ENCODE results near the gene PHACTR1. TPM values are rescaled to one million over a fixed set of nuclear protein-coding genes. Genes with fewer than 3 reads are reported as not detected.

PHACTR1 gene
- total RNA-seq, 4 donors from 2014 or later, result 2.0 to 8.3 (median 4.5) TPM

- no peaks in the 10 kb centered on the region for H3K4me1 ChIP-seq
- H3K4me3 ChIP-seq, result no peak overlapping the region
- H3K27ac ChIP-seq, result no peak overlapping the region
- H3K36me3 ChIP-seq, result no peaks in the 10 kb centered on the region
- no peaks in the 10 kb centered on the region for H3K27me3 ChIP-seq
- intact Hi-C loops (cut with DNase I; ENCODE audit: low total_unique reads), result no loop called here
- no peaks in the 10 kb centered on the region for H3K9me3 ChIP-seq
- DNase-seq, result no peak
- TF ChIP-seq POLR2A (IDR thresholded peaks at IDR 0.05), result no peak
- TF ChIP-seq CTCF (IDR thresholded peaks at IDR 0.05), result no peak
These were observed 309.4 kb downstream of the PHACTR1 start for GRCh38 chr6:13025893-13026499.

GRCh38 chr6:13026557-13026956 is 310.0 kb downstream of the PHACTR1 start:
- Histone ChIP-seq H3K4me1 (no peaks in the 10 kb centered on the region), H3K9me3 (no peaks in the 10 kb centered on the region), H3K36me3 (no peaks in the 10 kb centered on the region), H3K27ac (no peak overlapping the region), H3K27me3 (no peaks in the 10 kb centered on the region), H3K4me3 (no peak overlapping the region)
- intact Hi-C loops (cut with DNase I; ENCODE audit: low total_unique reads), result no loop called here
- TF ChIP-seq CTCF (IDR thresholded peaks at IDR 0.05), result no peak
- no peak for DNase-seq

DNA sequence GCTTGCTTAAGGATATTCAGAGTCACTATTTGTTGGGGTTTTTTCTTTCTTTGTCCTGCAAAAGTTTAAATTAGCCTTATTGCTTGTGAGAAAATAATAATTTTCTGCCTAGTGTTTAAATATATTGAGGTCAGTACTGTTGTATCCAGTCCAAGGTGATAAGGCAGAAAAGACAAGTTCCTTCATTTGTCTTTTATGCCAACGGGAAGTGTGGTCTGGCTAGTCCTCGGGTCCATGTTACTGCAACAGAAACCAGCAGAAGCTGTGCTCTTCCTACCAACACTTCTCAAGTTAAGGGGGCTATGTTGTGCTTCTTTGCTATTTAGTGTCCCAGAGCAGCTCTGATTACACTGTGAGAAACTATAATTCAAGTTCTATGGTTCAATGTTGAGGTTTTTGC is 310.6 kb downstream of the PHACTR1 start:
- DNase-seq, result no peak
- H3K9me3 ChIP-seq, result no peaks in the 10 kb centered on the region
- TF ChIP-seq CTCF (IDR thresholded peaks at IDR 0.05) (no peak), POLR2A (IDR thresholded peaks at IDR 0.05) (no peak)
- H3K4me1 ChIP-seq, result no peaks in the 10 kb centered on the region
- no peaks in the 10 kb centered on the region for H3K27me3 ChIP-seq
- no peaks in the 10 kb centered on the region for H3K36me3 ChIP-seq
- H3K27ac ChIP-seq, result no peak overlapping the region
- H3K4me3 ChIP-seq, result no peak overlapping the region
- intact Hi-C loops (cut with DNase I; ENCODE audit: low total_unique reads), result no loop called here

GRCh38 chr6:13030396-13030795 is 313.8 kb downstream of the PHACTR1 start:
- no peaks in the 10 kb centered on the region for H3K27me3 ChIP-seq
- no peaks in the 10 kb centered on the region for H3K4me1 ChIP-seq
- H3K27ac ChIP-seq, result no peak overlapping the region
- H3K36me3 ChIP-seq, result no peaks in the 10 kb centered on the region
- no peaks in the 10 kb centered on the region for H3K9me3 ChIP-seq
- no peak for DNase-seq
- intact Hi-C loops (cut with DNase I; ENCODE audit: low total_unique reads), result no loop called here
- TF ChIP-seq CTCF (IDR thresholded peaks at IDR 0.05), result no peak
- TF ChIP-seq POLR2A (IDR thresholded peaks at IDR 0.05), result no peak
- no peak overlapping the region for H3K4me3 ChIP-seq

- intact Hi-C loops (cut with DNase I; ENCODE audit: low total_unique reads), result no loop called here
- Histone ChIP-seq H3K27ac (no peak overlapping the region), H3K27me3 (no peaks in the 10 kb centered on the region), H3K4me1 (no peaks in the 10 kb centered on the region), H3K36me3 (no peaks in the 10 kb centered on the region), H3K9me3 (no peaks in the 10 kb centered on the region), H3K4me3 (no peak overlapping the region)
- TF ChIP-seq POLR2A (IDR thresholded peaks at IDR 0.05), result no peak
- TF ChIP-seq CTCF (IDR thresholded peaks at IDR 0.05), result no peak
- DNase-seq, result no peak
These were observed 316.0 kb downstream of the PHACTR1 start for GRCh38 chr6:13032566-13032965.
